Suppressor macrophage treated with lipopolysaccharide for 1 hour (primary cell): ENCODE results near the gene MAB21L4.

ENCODE experiments used
- DNase-seq, 3 donors: peaks; one replicate each; pipeline ENCODE4 v3.0.0-alpha.2; 2020 to 2022

Gene MAB21L4

DNA sequence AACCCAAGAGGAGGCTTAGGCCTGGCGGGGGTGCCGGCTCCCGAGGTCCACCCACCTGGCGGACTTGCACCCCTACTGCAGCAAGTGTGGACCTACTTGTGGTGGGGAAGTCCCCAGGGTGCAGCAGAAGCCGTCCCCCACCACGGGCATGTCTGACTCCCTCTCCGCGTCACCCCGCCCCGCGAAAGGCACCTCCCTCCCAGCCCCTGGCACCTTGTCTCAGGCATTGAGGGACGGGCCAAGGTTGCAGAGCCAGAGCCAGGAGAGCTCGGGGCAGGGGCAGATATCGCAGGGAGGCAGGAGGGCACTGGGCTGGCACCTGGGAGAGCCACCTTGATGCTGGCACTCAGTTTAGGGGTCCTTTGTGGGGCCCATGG, 29.2 kb upstream of the MAB21L4 start:
- DNase-seq, result no peak

GRCh38 chr2:240922982-240923537, 27.1 kb upstream of the MAB21L4 start:
- no peak for DNase-seq

- DNase-seq, result no peak
These were observed 26.5 kb upstream of the MAB21L4 start for GRCh38 chr2:240922245-240922981.

DNA sequence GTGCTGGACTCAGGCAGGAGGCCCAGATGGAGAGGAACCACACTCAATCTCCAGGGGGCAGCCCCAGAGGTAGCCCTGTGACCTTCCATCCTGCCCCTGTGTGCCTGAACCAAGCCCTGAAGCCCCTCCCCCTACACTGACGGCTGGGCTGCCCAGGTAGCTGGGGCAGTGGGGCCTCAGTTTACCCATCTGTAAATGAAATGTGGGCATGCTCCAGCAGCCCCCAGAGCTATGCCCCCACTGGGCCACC, 26.0 kb upstream of the MAB21L4 start:
- DNase-seq, result no peak

- no peak for DNase-seq
These were observed 25.5 kb upstream of the MAB21L4 start for GRCh38 chr2:240921311-240921994.

DNA sequence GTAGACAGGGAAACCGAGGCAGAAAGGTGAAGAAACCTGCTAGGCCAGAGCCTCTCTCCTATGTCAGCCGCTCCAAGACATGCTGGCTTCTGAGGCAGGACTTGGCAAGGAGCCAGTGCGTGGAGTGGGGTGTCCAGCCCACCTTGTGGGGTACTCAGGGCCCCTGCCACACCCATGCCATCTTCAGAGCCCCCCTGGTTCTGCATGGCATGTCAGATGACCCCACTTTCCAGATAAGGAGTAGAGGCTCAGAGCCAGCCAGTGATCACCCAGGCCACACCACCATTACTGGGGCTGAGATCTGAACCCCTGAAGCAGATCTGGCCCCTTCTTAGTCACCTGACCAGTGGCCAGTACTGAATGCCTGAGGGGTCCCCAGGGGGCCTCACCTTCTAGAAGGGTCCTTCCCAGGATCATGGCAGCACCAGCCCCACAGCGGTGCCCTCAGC, 24.9 kb upstream of the MAB21L4 start:
- DNase-seq, result no peak

DNA sequence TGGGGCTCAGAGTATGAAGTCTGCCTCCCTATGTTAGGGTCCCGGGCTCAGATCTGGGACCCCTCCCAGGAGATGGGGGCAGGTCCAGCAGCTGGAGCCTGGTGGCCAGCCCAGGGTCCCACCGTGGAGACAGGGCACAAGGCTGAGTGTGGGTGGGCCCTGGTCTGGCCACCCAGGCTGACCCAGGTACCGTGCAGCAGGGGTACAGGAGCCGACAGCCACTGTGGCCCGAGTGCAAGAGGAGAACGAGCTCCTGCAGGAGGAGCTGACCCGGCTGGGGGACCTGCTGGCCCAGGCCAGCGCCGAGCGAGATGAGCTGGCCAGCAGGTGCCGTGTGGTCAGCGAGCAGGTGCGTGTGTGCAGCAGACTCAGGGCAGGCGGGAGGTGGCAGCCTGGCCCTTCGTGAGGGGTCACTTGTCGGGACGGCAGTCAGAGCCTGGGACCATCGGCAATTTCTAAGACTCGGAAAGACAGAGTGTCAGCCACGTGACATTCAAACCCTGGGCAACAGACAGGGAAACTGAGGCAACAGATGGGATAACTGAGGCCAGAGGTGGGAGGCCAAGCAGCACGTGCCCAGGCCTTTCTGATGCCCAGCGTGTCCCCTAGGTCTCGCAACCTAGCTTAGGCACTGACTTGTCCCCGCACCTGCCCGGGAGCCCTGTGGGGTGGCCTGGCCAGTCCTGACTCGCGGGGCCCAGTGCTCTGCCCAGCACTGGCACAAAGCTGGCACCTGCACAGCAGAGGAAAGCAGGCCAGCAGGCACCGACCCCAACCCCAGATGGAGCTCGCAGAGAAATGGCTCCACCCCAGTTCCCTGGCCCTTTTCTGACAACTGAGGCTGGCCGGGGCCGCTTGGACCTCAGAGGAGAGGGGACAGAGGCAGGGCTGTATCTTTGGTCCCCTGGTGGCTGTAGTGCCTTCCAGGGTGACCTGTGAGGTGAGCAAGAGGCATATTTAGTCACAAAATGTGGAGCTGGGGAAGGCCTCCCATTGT, 24.1 kb upstream of the MAB21L4 start:
- no peak for DNase-seq

DNA sequence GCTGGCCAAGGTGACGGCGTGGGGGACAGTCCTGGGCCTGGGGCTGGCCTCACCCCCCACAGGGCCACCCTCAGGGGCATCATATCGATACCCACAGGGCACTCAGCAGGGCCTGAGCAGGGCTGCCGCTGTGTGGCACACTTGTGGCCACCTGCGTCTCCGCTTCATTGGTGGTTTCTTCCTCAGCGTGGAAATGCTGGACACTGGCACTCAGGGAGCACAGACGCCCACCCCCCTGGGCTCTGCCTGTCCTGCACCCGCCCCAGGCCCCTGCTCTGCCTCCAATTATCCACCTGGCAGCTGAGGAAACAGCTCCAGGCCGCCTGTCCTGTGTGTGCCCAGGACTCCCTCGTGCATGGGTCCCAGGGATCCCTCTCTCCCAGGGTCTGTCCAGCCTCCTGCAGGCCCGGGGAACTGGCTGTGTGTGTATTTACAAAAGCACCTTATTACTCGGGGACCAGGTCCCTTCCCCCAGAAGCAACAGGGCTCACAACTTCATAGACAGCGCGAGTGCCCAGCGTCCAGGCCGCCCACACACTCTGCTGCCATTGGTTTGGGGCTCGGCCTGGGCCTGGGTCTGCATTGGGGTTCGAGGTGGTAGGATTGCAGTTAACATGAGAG, 23.3 kb upstream of the MAB21L4 start:
- DNase-seq, result no peak

GRCh38 chr2:240918258-240919091, 22.5 kb upstream of the MAB21L4 start:
- no peak for DNase-seq

GRCh38 chr2:240917684-240918257, 21.8 kb upstream of the MAB21L4 start:
- no peak for DNase-seq

- DNase-seq, result no peak
These were observed 21.2 kb upstream of the MAB21L4 start for GRCh38 chr2:240917009-240917683.

GRCh38 chr2:240916571-240917008, 20.6 kb upstream of the MAB21L4 start:
- DNase-seq, result peak; percentile 16 to 25 (median 24)

GRCh38 chr2:240915526-240916341, 19.8 kb upstream of the MAB21L4 start:
- DNase-seq, result no peak

GRCh38 chr2:240914645-240915525, 18.9 kb upstream of the MAB21L4 start:
- DNase-seq, result no peak

- peak; percentile 40 to 72 (median 63) for DNase-seq
These were observed 18.1 kb upstream of the MAB21L4 start for GRCh38 chr2:240913810-240914644.

- DNase-seq, result no peak
These were observed 17.2 kb upstream of the MAB21L4 start for GRCh38 chr2:240912878-240913809.
